SIG-M5 (cell line): ENCODE data around the gene CDCA8.
"Not testable (repeated sequence)": the region's sequence is repeated elsewhere in the genome, so short reads cannot be mapped to it uniquely, and the experiment has no call there.

Source experiments
- DNase-seq: peaks from one replicate; lab custom pipeline; 2025; lab: John Stamatoyannopoulos, UW

Gene CDCA8

DNA sequence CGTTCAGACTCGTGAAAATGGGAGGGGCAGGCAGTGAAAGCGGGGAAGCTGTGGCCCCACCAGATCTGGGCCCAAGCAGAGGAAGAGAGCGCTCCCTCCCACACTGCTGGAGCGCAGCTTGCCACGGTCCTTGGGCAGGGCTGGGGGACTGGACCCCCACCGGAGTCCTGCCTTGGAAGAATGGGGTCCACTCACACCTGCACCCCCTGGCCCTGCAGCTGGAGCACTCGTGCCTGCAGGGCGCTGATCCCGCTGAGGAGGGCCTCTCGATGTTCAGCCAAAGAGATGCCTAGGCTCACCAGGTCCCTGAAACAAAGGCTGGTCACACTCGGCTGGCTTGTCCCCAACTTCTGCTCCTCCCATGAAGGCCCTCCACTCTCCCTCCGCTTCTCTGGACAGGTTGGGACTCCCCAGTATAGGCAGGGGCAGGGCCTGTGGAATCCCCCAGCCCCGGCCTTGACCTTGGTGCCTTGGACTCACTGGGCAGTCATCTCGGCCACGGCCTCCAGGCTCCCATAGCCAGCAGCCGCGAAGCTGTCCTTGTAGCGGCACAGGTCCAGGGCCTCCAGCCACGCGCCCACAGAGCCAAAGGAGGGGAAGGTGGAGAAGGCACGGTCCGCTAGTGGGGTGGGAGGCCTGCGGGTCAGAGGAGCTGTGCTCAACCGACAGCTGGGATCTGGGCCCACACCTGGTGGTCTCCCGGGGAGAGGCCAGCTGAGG is 26.0 kb downstream of the CDCA8 start:
- DNase-seq, result no peak

- DNase-seq, result no peak
These were observed 26.7 kb downstream of the CDCA8 start for GRCh38 chr1:37718901-37719571.

GRCh38 chr1:37719572-37720195 is 27.4 kb downstream of the CDCA8 start:
- no peak for DNase-seq

- no peak for DNase-seq
These were observed 28.2 kb downstream of the CDCA8 start for GRCh38 chr1:37720231-37721130.

DNA sequence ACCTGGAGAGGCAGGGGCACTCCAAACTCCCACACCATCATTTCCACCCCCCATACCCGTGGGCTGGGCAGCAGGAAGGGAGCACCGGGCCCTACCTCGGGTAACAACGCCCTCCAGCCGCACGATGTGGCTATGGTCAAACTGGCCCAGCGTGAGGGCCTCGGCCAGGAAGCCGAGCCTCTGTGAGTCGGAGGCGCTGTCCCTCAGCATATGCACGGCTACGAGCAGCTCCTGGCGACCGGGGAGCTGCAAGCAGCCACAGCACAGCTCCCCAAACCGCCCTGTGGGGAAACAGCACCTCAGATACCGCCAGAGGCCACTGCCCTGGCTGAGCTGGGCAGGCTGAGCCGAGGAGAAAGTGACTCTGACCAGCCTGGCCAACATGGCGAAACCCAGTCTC is 29.2 kb downstream of the CDCA8 start:
- DNase-seq, result no peak

- no peak for DNase-seq
These were observed 30.1 kb downstream of the CDCA8 start for GRCh38 chr1:37722181-37723071.

DNA sequence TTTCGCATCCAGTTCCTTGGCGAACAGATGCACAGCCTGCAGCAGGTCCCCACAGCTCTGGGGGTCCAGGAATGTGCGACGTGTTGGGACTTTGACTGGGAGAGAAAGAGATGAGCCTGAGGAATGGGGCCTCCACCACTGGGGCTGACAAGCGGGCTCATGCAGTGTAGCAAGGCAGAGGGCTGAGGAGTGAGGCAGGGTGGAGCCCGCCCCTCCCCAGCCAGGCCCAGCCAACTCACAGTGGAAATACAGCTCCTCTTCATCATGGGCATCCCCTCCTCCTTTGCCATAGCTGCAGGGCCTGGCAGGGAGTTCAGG is 30.7 kb downstream of the CDCA8 start:
- DNase-seq, result no peak

GRCh38 chr1:37723390-37724078 is 31.2 kb downstream of the CDCA8 start:
- no peak for DNase-seq

DNA sequence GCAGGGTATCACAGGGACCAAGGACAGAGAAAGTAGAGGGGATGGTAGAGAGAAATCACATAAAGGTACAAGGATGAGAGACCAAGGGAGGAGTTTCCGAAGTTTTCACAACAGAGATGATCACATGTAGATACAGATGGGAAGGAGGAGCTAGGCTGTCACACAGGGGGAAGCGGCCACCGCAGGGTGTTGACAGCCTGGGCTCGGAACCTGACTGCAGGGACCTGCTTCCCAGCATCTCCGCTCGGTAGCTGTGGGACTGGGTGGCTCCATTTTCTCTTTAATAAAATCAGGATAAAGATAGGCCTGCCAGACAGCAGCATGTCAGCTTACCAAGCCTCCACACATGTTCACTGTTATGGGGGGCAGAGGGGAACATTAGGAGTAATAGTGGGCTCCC is 32.3 kb downstream of the CDCA8 start:
- no peak for DNase-seq

DNA sequence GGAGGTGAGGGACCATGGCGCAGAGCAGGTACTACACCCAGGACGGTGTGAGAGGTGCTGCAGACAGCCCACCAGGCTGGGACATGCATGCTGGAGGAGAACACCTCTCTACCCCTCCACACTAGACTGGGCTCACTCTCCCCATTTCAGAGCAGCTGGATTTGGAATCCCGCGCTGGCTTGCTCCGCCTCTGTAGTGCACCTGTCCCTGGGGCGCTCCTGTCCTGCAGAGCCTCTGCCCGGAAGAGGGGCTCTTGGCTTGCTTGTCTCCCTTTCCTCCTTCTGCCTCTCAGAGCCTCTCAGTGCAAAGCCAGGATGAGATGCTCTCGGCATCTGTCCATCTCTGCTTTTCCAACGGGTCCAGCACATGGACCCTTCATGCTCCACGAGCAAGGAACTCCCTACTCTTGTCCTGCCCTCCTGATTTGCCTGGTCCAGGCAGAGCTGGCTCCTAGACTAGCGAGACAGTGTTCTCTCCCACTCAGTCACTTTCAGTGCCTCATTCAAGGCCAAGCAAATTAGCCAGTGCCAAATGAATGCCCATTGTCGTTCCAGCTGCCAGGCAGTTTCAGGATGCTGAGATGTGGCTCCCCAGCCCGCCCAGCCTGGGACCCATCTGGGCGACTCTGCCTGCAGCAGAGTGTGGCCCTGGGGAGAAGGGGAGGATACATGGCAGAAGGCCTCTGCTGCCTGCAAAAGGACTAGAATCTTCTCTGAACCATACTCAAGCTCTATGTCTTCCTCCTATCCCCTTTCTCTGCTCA is 33.7 kb downstream of the CDCA8 start:
- DNase-seq, result no peak

DNA sequence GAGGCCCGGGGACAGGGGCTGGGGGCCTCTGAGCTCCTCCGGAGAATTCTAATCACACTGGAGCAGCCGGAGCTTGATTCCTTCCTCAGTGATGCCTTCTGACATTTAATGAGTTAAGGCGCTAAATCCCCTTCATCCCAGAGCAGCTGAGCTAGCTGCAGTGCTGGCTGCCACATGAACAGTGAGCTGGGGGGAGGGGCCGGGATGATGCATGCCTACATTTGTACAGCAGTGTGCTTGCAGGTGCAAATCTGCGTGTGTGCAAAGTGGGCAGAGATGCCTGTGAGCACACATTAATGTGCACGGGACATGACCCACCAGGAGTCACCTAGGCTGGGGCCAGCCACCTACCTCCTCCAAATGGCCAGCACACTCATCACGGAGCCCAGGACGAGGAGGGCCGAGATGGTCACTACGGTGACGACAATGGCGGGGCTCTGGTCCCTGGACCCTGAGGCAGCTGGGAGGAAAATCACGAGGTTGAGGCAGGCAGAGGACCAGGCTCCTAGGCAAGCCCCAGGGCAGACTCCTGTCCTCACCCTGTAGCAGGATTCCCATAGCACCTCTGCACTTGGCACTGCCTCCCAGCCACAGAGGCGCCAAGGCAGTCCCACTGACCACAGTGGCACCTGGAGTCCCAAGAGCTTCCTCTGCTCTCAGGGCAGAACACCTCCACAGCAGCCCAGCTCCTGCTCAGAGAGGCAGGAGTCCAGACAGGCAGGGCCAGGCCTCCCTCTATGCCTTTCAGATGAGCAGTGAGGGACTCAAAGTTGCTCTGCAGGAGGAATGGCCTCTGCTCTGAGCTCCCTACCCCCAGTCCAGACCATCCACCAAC is 34.7 kb downstream of the CDCA8 start:
- no peak for DNase-seq

DNA sequence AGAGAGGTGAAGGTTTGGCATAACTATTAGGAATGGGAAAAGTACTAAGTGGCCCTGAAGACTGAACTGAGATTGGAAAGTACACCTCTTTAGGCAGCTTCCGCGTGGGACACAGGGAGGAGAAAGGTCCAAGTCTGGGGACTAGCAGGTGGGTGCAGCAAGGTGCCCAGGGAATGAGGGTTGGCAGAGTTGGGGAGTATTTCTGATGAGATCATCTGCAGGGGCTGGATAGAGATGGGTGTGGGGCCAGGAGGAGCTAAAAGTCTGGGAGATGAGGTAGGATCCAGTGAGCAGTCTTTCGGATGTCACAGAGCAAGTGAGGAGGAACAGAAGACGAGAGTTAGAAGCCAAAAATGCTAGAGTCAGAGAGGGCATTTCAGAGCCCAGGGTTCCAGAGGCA is 36.1 kb downstream of the CDCA8 start:
- no peak for DNase-seq

- no peak for DNase-seq
These were observed 38.1 kb downstream of the CDCA8 start for GRCh38 chr1:37730376-37730775.

GRCh38 chr1:37731312-37732019 is 39.1 kb downstream of the CDCA8 start:
- no peak for DNase-seq

GRCh38 chr1:37732111-37732780 is 39.9 kb downstream of the CDCA8 start:
- no peak for DNase-seq

GRCh38 chr1:37734629-37735591 is 42.6 kb downstream of the CDCA8 start:
- DNase-seq, result no peak

DNA sequence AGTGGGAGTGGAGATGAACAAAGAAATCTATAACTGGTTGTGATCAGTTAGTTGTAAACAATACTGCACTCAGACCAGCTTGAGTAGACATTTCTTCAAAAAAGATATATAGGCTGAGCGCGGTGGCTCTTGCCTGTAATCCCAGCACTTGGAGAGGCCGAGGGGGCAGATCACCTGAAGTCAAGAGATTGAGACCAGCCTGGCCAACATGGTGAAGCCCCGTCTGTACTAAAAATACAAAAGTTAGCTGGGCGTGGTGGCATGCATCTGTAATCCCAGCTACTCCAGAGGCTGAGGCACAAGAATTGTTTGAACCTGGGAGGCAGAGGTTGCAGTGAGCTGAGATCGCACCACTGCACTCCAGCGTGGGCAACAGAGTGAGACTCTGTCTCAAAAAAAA is 45.7 kb downstream of the CDCA8 start:
- DNase-seq, result not testable (repeated sequence)
